OCI-LY1 (cell line): ENCODE measurements around the gene SELPLG.

Experiments used
- H2AFZ ChIP-seq: fragments of 200-600 bp; sonication (generic), shearing (Covaris generic); 2 replicates; pipeline ENCODE4 v1.6.0; 2014; ENCODE audit warnings: antibody characterized with exemption, mild to moderate bottlenecking, low read length
- H3F3A ChIP-seq: fragments of 200-600 bp; sonication (generic), shearing (Covaris generic); 2 replicates; pipeline ENCODE4 v1.6.0; 2014; ENCODE audit warnings: mild to moderate bottlenecking, antibody characterized with exemption, low read length, moderate library complexity; ENCODE audit not compliant: insufficient read depth
- H3K27ac ChIP-seq: fragments of 200-600 bp; sonication (generic); 2 replicates; pipeline ENCODE4 v1.5.1; 2014; ENCODE audit warnings: low read length, mixed run types, mild to moderate bottlenecking, low read depth; ENCODE audit not compliant: poor library complexity, severe bottlenecking
- H3K27me3 ChIP-seq: fragments of 200-600 bp; sonication (generic); 2 replicates; pipeline ENCODE4 v1.6.0; 2014; ENCODE audit warnings: antibody characterized with exemption, mild to moderate bottlenecking, low read length, moderate library complexity; ENCODE audit not compliant: insufficient read depth
- H3K36me3 ChIP-seq: fragments of 200-600 bp; sonication (generic); 2 replicates; pipeline ENCODE4 v1.6.1; 2014; ENCODE audit warnings: mild to moderate bottlenecking, antibody characterized with exemption, low read length, moderate library complexity, mixed read lengths; ENCODE audit not compliant: insufficient read depth
- H3K4me1 ChIP-seq: fragments of 200-600 bp; sonication (generic); 2 replicates; pipeline ENCODE4 v1.5.1; 2014; ENCODE audit warnings: mild to moderate bottlenecking, low read length, moderate library complexity; ENCODE audit not compliant: insufficient read depth, severe bottlenecking
- H3K4me2 ChIP-seq: fragments of 200-600 bp; sonication (generic), shearing (Covaris generic); 2 replicates; pipeline ENCODE4 v1.6.1; 2014; ENCODE audit warnings: low read length
- H3K4me3 ChIP-seq: fragments of 200-600 bp; sonication (generic); 2 replicates; pipeline ENCODE4 v1.5.1; 2014; ENCODE audit warnings: low read length, low read depth, mild to moderate bottlenecking, mixed read lengths; ENCODE audit not compliant: poor library complexity, severe bottlenecking
- H3K79me2 ChIP-seq: fragments of 200-600 bp; shearing (Covaris generic); 2 replicates; pipeline ENCODE4 v1.6.1; 2016; ENCODE audit warnings: mixed run types, low read length, mixed read lengths; ENCODE audit not compliant: insufficient read depth
- H3K9ac ChIP-seq: fragments of 200-600 bp; sonication (generic), shearing (Covaris generic); 2 replicates; pipeline ENCODE4 v1.6.1; 2014; ENCODE audit warnings: mild to moderate bottlenecking, low read length, mixed read lengths
- H3K9me2 ChIP-seq: fragments of 200-600 bp; sonication (generic), shearing (Covaris generic); 2 replicates; pipeline ENCODE4 v1.6.1; 2014; ENCODE audit warnings: low read depth, mild to moderate bottlenecking, low read length, mixed read lengths
- H3K9me3 ChIP-seq: fragments of 200-600 bp; shearing (Covaris generic); 2 replicates; pipeline ENCODE4 v1.6.1; 2014; ENCODE audit warnings: low read length, mixed read lengths
- H4K20me1 ChIP-seq: fragments of 200-600 bp; sonication (generic), shearing (Covaris generic); 2 replicates; pipeline ENCODE4 v1.6.0; 2016; ENCODE audit warnings: mild to moderate bottlenecking, low read length; ENCODE audit not compliant: insufficient read depth
- CTCF ChIP-seq: fragments of 200-600 bp; sonication (generic), shearing (Covaris generic); IDR thresholded peaks from 2 replicates; pipeline ENCODE4 v1.5.1; 2017; ENCODE audit warnings: mild to moderate bottlenecking, antibody characterized with exemption, low read length, moderate library complexity, mixed read lengths
- EZH2 ChIP-seq: fragments of 200-600 bp; sonication (generic), shearing (Covaris generic); IDR thresholded peaks from 2 replicates; pipeline ENCODE4 v1.8.0; 2017; ENCODE audit warnings: borderline replicate concordance, mixed run types, mild to moderate bottlenecking, antibody characterized with exemption, low read length, moderate library complexity, mixed read lengths

SELPLG gene

GRCh38 chr12:108599541-108599940, 34.2 kb downstream of the SELPLG start:
- H2AFZ ChIP-seq: no peak overlapping the region
- H3K27ac ChIP-seq: no peak overlapping the region
- no peaks in the 10 kb centered on the region for H3K27me3 ChIP-seq
- no peaks in the 10 kb centered on the region for H3K9me3 ChIP-seq
- no peak overlapping the region for H3K4me3 ChIP-seq
- H4K20me1 ChIP-seq: no peaks in the 10 kb centered on the region
- no peaks in the 10 kb centered on the region for H3K9me2 ChIP-seq
- H3F3A ChIP-seq: no peaks in the 10 kb centered on the region
- no peak overlapping the region for H3K4me2 ChIP-seq
- no peak for TF ChIP-seq EZH2
- TF ChIP-seq CTCF: no peak
- no peaks in the 10 kb centered on the region for H3K79me2 ChIP-seq
- no peaks in the 10 kb centered on the region for H3K36me3 ChIP-seq
- H3K4me1 ChIP-seq: no peaks in the 10 kb centered on the region
- H3K9ac ChIP-seq: no peak overlapping the region

GRCh38 chr12:108598553-108599250, 35.0 kb downstream of the SELPLG start:
- H3K4me3 ChIP-seq: no peak overlapping the region

GRCh38 chr12:108597559-108598471, 35.9 kb downstream of the SELPLG start, which contains the start of gene TMEM119:
Gene TMEM119 (minus strand): TSS chr12:108598084. CDS start chr12:108592383, 5,701 bp downstream.
- Histone ChIP-seq H3K27ac (no peak within 1 kb of the TSS), H3K4me2 (no peak within 1 kb of the TSS), H4K20me1 (no peaks in the 10 kb centered on the region), H3K9me3 (no peaks in the 10 kb centered on the region), H3K27me3 (no peaks in the 10 kb centered on the region), H2AFZ (no peak within 1 kb of the TSS), H3K79me2 (no peaks in the 10 kb centered on the region), H3K36me3 (no peaks in the 10 kb centered on the region), H3F3A (no peaks in the 10 kb centered on the region), H3K4me1 (no peaks in the 10 kb centered on the region), H3K4me3 (no peak within 1 kb of the TSS), H3K9me2 (no peaks in the 10 kb centered on the region), H3K9ac (no peak within 1 kb of the TSS)
- TF ChIP-seq EZH2 (no peak), CTCF (no peak)

More at GRCh38 chr12:108598553-108599250, 35.0 kb downstream of the SELPLG start:
- H3K9me2 ChIP-seq: no peaks in the 10 kb centered on the region
- no peaks in the 10 kb centered on the region for H3K36me3 ChIP-seq
- no peak overlapping the region for H3K4me2 ChIP-seq
- H4K20me1 ChIP-seq: no peaks in the 10 kb centered on the region
- no peak overlapping the region for H3K9ac ChIP-seq
- H3K79me2 ChIP-seq: no peaks in the 10 kb centered on the region
- H3K9me3 ChIP-seq: no peaks in the 10 kb centered on the region
- no peaks in the 10 kb centered on the region for H3K4me1 ChIP-seq
- H2AFZ ChIP-seq: no peak overlapping the region
- no peak overlapping the region for H3K27ac ChIP-seq
- no peak for TF ChIP-seq EZH2
- no peak for TF ChIP-seq CTCF
- no peaks in the 10 kb centered on the region for H3F3A ChIP-seq
- H3K27me3 ChIP-seq: no peaks in the 10 kb centered on the region
